NCI-H2196 (cell line): Measurements from ENCODE around the gene PLXNB2.

Experiments used
- DNase-seq: peaks from one replicate; lab custom pipeline; 2025; ENCODE audit not compliant: unreplicated experiment; lab: John Stamatoyannopoulos, UW

The PLXNB2 gene

GRCh38 chr22:50311606-50312351, 4.3 kb upstream of the PLXNB2 start:
- DNase-seq, result no peak

- DNase-seq, result no peak
Measured at GRCh38 chr22:50310949-50311444, 3.6 kb upstream of the PLXNB2 start.

GRCh38 chr22:50310031-50310722, 2.7 kb upstream of the PLXNB2 start:
- no peak for DNase-seq

- DNase-seq, result no peak
Measured at GRCh38 chr22:50309601-50309991, 2.1 kb upstream of the PLXNB2 start.

GRCh38 chr22:50308986-50309600, 1.6 kb upstream of the PLXNB2 start:
- no peak for DNase-seq

GRCh38 chr22:50308597-50308935, 1.1 kb upstream of the PLXNB2 start:
- DNase-seq, result no peak

- no peak for DNase-seq
Measured at GRCh38 chr22:50307890-50308596, 597 bp upstream of the PLXNB2 start.

- peak; percentile 79 for DNase-seq
Measured at GRCh38 chr22:50305923-50306566, 1.4 kb downstream of the PLXNB2 start.

GRCh38 chr22:50305393-50305922, 2.0 kb downstream of the PLXNB2 start:
- DNase-seq, result no peak

- no peak for DNase-seq
Measured at GRCh38 chr22:50304528-50305392, 2.7 kb downstream of the PLXNB2 start.

GRCh38 chr22:50303848-50304527, 3.5 kb downstream of the PLXNB2 start:
- DNase-seq, result no peak

GRCh38 chr22:50303515-50303847, 4.0 kb downstream of the PLXNB2 start:
- no peak for DNase-seq

GRCh38 chr22:50302564-50302963, 4.9 kb downstream of the PLXNB2 start:
- no peak for DNase-seq

- no peak for DNase-seq
Measured at GRCh38 chr22:50302041-50302541, 5.4 kb downstream of the PLXNB2 start.

- DNase-seq, result no peak
Measured at GRCh38 chr22:50301581-50301991, 5.9 kb downstream of the PLXNB2 start.

- no peak for DNase-seq
Measured at GRCh38 chr22:50300620-50301257, 6.7 kb downstream of the PLXNB2 start.

- DNase-seq, result no peak
Measured at GRCh38 chr22:50299785-50300619, 7.4 kb downstream of the PLXNB2 start.
